ENCODE results near the gene KLHL6. TPM values are rescaled to one million over a fixed set of nuclear protein-coding genes. Genes with fewer than 3 reads are reported as not detected.

Gene KLHL6
- total RNA-seq, 1 experiment from 2014 or later, result not detected

GRCh38 chr3:183542355-183542754, 13.2 kb downstream of the KLHL6 start:
- DNase-seq (ENCODE audit: low spot score), result no peak
- intact Hi-C loops (cut with micrococcal nuclease; ENCODE audit: unreplicated experiment), result no loop called here
- Histone ChIP-seq H3K27ac (ENCODE audit: low read depth, low read length, poor library complexity, severe bottlenecking) (no peak overlapping the region), H3K4me3 (ENCODE audit: low read depth, low read length, poor library complexity, severe bottlenecking) (no peak overlapping the region), H3K36me3 (ENCODE audit: insufficient read depth, low read length, poor library complexity, severe bottlenecking) (no peaks in the 10 kb centered on the region), H3K9me3 (ENCODE audit: low read depth, low read length, poor library complexity, severe bottlenecking) (no peaks in the 10 kb centered on the region), H3K4me1 (ENCODE audit: insufficient read depth, low read length, poor library complexity, severe bottlenecking) (no peaks in the 10 kb centered on the region), H3K27me3 (replicated peaks; ENCODE audit: insufficient read depth, low read depth, low read length, poor library complexity) (no peaks in the 10 kb centered on the region)
- ChIA-PET CTCF (no interaction called here), POLR2A (ENCODE audit: low non-redundant PET) (no interaction called here)
- BruUV-seq (replicated peaks), result no TSS peak
- no peak for TF ChIP-seq CTCF (conservative IDR thresholded peaks at IDR 0.05; ENCODE audit: low read depth, low read length)
- no peak for TF ChIP-seq EZH2 (IDR thresholded peaks at IDR 0.05; ENCODE audit: borderline replicate concordance, low read depth, low read length, poor library complexity, severe bottlenecking)

- CTCF ChIA-PET, result no interaction called here
- no peak for DNase-seq (ENCODE audit: low spot score)
- H3K27me3 ChIP-seq (replicated peaks; ENCODE audit: insufficient read depth, low read depth, low read length, poor library complexity), result no peaks in the 10 kb centered on the region
- H3K27ac ChIP-seq (ENCODE audit: low read depth, low read length, poor library complexity, severe bottlenecking), result no peak overlapping the region
- no peaks in the 10 kb centered on the region for H3K36me3 ChIP-seq (ENCODE audit: insufficient read depth, low read length, poor library complexity, severe bottlenecking)
- H3K4me1 ChIP-seq (ENCODE audit: insufficient read depth, low read length, poor library complexity, severe bottlenecking), result no peaks in the 10 kb centered on the region
- POLR2A ChIA-PET (ENCODE audit: low non-redundant PET), result no interaction called here
- no peak for TF ChIP-seq CTCF (conservative IDR thresholded peaks at IDR 0.05; ENCODE audit: low read depth, low read length)
- TF ChIP-seq EZH2 (IDR thresholded peaks at IDR 0.05; ENCODE audit: borderline replicate concordance, low read depth, low read length, poor library complexity, severe bottlenecking), result no peak
- no peak overlapping the region for H3K4me3 ChIP-seq (ENCODE audit: low read depth, low read length, poor library complexity, severe bottlenecking)
- intact Hi-C loops (cut with micrococcal nuclease; ENCODE audit: unreplicated experiment), result no loop called here
- no peaks in the 10 kb centered on the region for H3K9me3 ChIP-seq (ENCODE audit: low read depth, low read length, poor library complexity, severe bottlenecking)
- no TSS peak for BruUV-seq (replicated peaks)
Observed at GRCh38 chr3:183541738-183542137, 13.8 kb downstream of the KLHL6 start.

DNA sequence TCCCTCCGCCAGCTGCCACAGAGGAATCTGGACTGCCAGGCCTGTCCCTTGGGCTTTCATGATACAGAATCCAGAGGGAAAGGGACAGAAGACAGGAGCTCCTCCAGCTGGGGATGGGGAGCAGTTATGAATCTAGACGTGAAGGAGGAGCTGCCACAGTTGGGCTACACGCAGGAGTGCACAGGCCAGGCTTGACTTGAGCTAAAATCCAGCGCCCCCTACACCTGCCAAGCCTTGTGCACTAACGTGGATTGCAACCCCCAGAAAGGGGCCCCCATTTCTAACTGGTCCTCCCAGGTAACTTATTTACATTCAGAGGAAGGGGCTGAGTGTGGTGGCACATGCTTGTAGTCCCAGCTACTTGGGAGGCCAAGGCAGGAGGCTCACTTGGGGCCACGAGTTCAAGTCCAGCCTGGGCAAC, 14.3 kb downstream of the KLHL6 start:
- intact Hi-C loops (cut with micrococcal nuclease; ENCODE audit: unreplicated experiment), result no loop called here
- CTCF ChIA-PET, result no interaction called here
- Histone ChIP-seq H3K27ac (ENCODE audit: low read depth, low read length, poor library complexity, severe bottlenecking) (no peak overlapping the region), H3K36me3 (ENCODE audit: insufficient read depth, low read length, poor library complexity, severe bottlenecking) (no peaks in the 10 kb centered on the region), H3K4me1 (ENCODE audit: insufficient read depth, low read length, poor library complexity, severe bottlenecking) (no peaks in the 10 kb centered on the region), H3K9me3 (ENCODE audit: low read depth, low read length, poor library complexity, severe bottlenecking) (no peaks in the 10 kb centered on the region), H3K4me3 (ENCODE audit: low read depth, low read length, poor library complexity, severe bottlenecking) (no peak overlapping the region), H3K27me3 (replicated peaks; ENCODE audit: insufficient read depth, low read depth, low read length, poor library complexity) (no peaks in the 10 kb centered on the region)
- BruUV-seq (replicated peaks), result no TSS peak
- no peak for DNase-seq (ENCODE audit: low spot score)
- POLR2A ChIA-PET (ENCODE audit: low non-redundant PET), result no interaction called here
- no peak for TF ChIP-seq CTCF (conservative IDR thresholded peaks at IDR 0.05; ENCODE audit: low read depth, low read length)
- no peak for TF ChIP-seq EZH2 (IDR thresholded peaks at IDR 0.05; ENCODE audit: borderline replicate concordance, low read depth, low read length, poor library complexity, severe bottlenecking)

All from A673 (cell line).